Upper lobe of left lung (tissue), 4 donors: ENCODE results near the gene CTNNBL1.

Source experiments
- CTCF ChIP-seq, 6 experiments: fragments of 450-650 bp in 4 of 6; fragments of 200-600 bp in 2 of 6; sonication (generic) in 2 of 6; IDR thresholded peaks; one replicate each; pipeline ENCODE4 v1.5.1; 2016 to 2019; ENCODE audit warnings: antibody characterized with exemption in 6 of 6
- POLR2A ChIP-seq, 4 donors: fragments of 450-650 bp; IDR thresholded peaks; one replicate each; pipeline ENCODE4 v1.5.1; 2016 to 2017; ENCODE audit warnings: antibody characterized with exemption in 4 of 4, mild to moderate bottlenecking in 2 of 4
- POLR2AphosphoS5 ChIP-seq, 2 donors: sonication (generic); formaldehyde crosslinking; IDR thresholded peaks; one replicate each; pipeline ENCODE4 v1.5.1; 2017; ENCODE audit warnings: antibody characterized with exemption in 2 of 2

GRCh38 chr20:37786043-37786442 lies 92.2 kb downstream of the CTNNBL1 start:
- no peak for TF ChIP-seq CTCF (IDR thresholded peaks at IDR 0.05)
- TF ChIP-seq POLR2A (IDR thresholded peaks at IDR 0.05), result no peak
- no peak for TF ChIP-seq POLR2AphosphoS5 (IDR thresholded peaks at IDR 0.05)
